GM18526 (cell line): ENCODE measurements around the gene SPTSSB.

Experiments
- POLR2A ChIP-seq: IDR thresholded peaks from 3 replicates; pipeline ENCODE4 v1.6.1; 2011; ENCODE audit not compliant: insufficient read length; ENCODE audit errors: extremely low read depth

Gene SPTSSB

GRCh38 chr3:161401389-161401788 lies 30.1 kb upstream of the SPTSSB start:
- TF ChIP-seq POLR2A: no peak

- TF ChIP-seq POLR2A: no peak
Measured at GRCh38 chr3:161400650-161401049, 29.3 kb upstream of the SPTSSB start.

GRCh38 chr3:161395115-161396012 lies 24.0 kb upstream of the SPTSSB start:
- no peak for TF ChIP-seq POLR2A

- TF ChIP-seq POLR2A: no peak
Measured at GRCh38 chr3:161393803-161394202, 22.5 kb upstream of the SPTSSB start.

- TF ChIP-seq POLR2A: no peak
Measured at GRCh38 chr3:161393310-161393709, 22.0 kb upstream of the SPTSSB start.

- no peak for TF ChIP-seq POLR2A
Measured at GRCh38 chr3:161392853-161393252, 21.5 kb upstream of the SPTSSB start.

- no peak for TF ChIP-seq POLR2A
Measured at GRCh38 chr3:161390200-161390599, 18.9 kb upstream of the SPTSSB start.

GRCh38 chr3:161389445-161390035 lies 18.2 kb upstream of the SPTSSB start:
- TF ChIP-seq POLR2A: no peak

GRCh38 chr3:161388855-161389254 lies 17.5 kb upstream of the SPTSSB start:
- no peak for TF ChIP-seq POLR2A

GRCh38 chr3:161386991-161387770 lies 15.9 kb upstream of the SPTSSB start:
- no peak for TF ChIP-seq POLR2A

GRCh38 chr3:161372321-161373260 lies 1.3 kb upstream of the SPTSSB start:
- no peak for TF ChIP-seq POLR2A

GRCh38 chr3:161369531-161369930 lies 1.8 kb downstream of the SPTSSB start:
- no peak for TF ChIP-seq POLR2A

- TF ChIP-seq POLR2A: no peak
Measured at GRCh38 chr3:161366094-161366493, 5.2 kb downstream of the SPTSSB start.

- no peak for TF ChIP-seq POLR2A
Measured at GRCh38 chr3:161358488-161358887, 12.8 kb downstream of the SPTSSB start.

GRCh38 chr3:161356287-161356686 lies 15.0 kb downstream of the SPTSSB start:
- no peak for TF ChIP-seq POLR2A
